HEK293 (cell line): ENCODE results near the gene HS3ST5.
A peak's percentile ranks its signal among the peaks of the same experiment; 100 is the strongest.
"Not testable (repeated sequence)": the region's sequence is repeated elsewhere in the genome, so short reads cannot be mapped to it uniquely, and the experiment has no call there.

ENCODE experiments used
- CTCF ChIA-PET: fragments of 350-600 bp; formaldehyde crosslinking; extraction: SDS; loops from one replicate; lab custom pipeline; 2021; ENCODE audit warnings: antibody characterized with exemption; lab: Yijun Ruan, JAX
- POLR2A ChIA-PET: fragments of 300-600 bp; formaldehyde crosslinking; extraction: SDS; loops from one replicate; lab custom pipeline; 2020; ENCODE audit warnings: antibody characterized with exemption, inconsistent platforms; lab: Yijun Ruan, JAX
- H3K27ac ChIP-seq: fragments of 200-500 bp; sonication (Bioruptor generic); 2 replicates; pipeline ENCODE4 v1.5.1; 2014; ENCODE audit warnings: low read depth, low read length, control low read depth, inconsistent platforms; ENCODE audit errors: extremely low read depth
- H3K36me3 ChIP-seq, 2 experiments: fragments of 200-500 bp in 1 of 2; sonication (Bioruptor generic) in 1 of 2; 1 replicate in 1 of 2; 2 replicates in 1 of 2; pipeline ENCODE4 v1.5.1; 2014 to 2017; ENCODE audit warnings: inconsistent platforms in 2 of 2, low read length in 2 of 2; ENCODE audit not compliant: control insufficient read depth in 2 of 2, insufficient read depth in 1 of 2
- H3K4me1 ChIP-seq: fragments of 200-500 bp; sonication (Bioruptor generic); 2 replicates; pipeline ENCODE4 v1.5.1; 2014; ENCODE audit warnings: mild to moderate bottlenecking, low read length, inconsistent platforms; ENCODE audit not compliant: control insufficient read depth, insufficient read depth
- H3K4me3 ChIP-seq: 2 replicates; pipeline ENCODE4 v1.5.1; 2011; ENCODE audit warnings: low read depth, mild to moderate bottlenecking, control low read depth, low read length, moderate library complexity
- H3K9me3 ChIP-seq: fragments of 200-500 bp; sonication (Bioruptor generic); 2 replicates; pipeline ENCODE4 v1.5.1; 2014; ENCODE audit warnings: low read depth, low read length, inconsistent platforms; ENCODE audit not compliant: control insufficient read depth, insufficient read depth
- KLF16 ChIP-seq: fragments of 450-650 bp; formaldehyde crosslinking; IDR thresholded peaks from 2 replicates; pipeline ENCODE4 v1.5.1; 2017; ENCODE audit warnings: missing biosample characterization, missing genetic modification characterization
- KLF8 ChIP-seq: fragments of 450-650 bp; formaldehyde crosslinking; IDR thresholded peaks from 2 replicates; pipeline ENCODE4 v1.5.1; 2016; ENCODE audit warnings: missing biosample characterization, missing genetic modification characterization
- RBAK ChIP-seq: fragments of 450-650 bp; formaldehyde crosslinking; IDR thresholded peaks from 2 replicates; pipeline ENCODE4 v1.5.1; 2016; ENCODE audit warnings: missing biosample characterization, missing genetic modification characterization
- SCRT2 ChIP-seq: fragments of 450-650 bp; formaldehyde crosslinking; IDR thresholded peaks from 2 replicates; pipeline ENCODE4 v1.5.1; 2016; ENCODE audit warnings: missing biosample characterization, missing genetic modification characterization
- TCF7L2 ChIP-seq: IDR thresholded peaks from 2 replicates; pipeline ENCODE4 v1.6.1; 2011; ENCODE audit warnings: low read depth, mild to moderate bottlenecking, inconsistent platforms, low read length, moderate library complexity, borderline replicate concordance
- TRIM28 ChIP-seq: IDR thresholded peaks from 2 replicates; pipeline ENCODE4 v1.6.1; 2011; ENCODE audit warnings: low read length, control low read depth, borderline replicate concordance
- ZBTB20 ChIP-seq: fragments of 450-650 bp; formaldehyde crosslinking; IDR thresholded peaks from 2 replicates; pipeline ENCODE4 v1.5.1; 2016; ENCODE audit warnings: missing biosample characterization, missing genetic modification characterization
- ZNF114 ChIP-seq: fragments of 450-650 bp; formaldehyde crosslinking; IDR thresholded peaks from 2 replicates; pipeline ENCODE4 v1.5.0; 2017; ENCODE audit warnings: missing biosample characterization, missing genetic modification characterization
- ZNF138 ChIP-seq: fragments of 450-650 bp; formaldehyde crosslinking; IDR thresholded peaks from 2 replicates; pipeline ENCODE4 v1.5.1; 2016; ENCODE audit warnings: missing biosample characterization, missing genetic modification characterization, borderline replicate concordance
- ZNF274 ChIP-seq, 2 experiments: fragments of 200-500 bp in 1 of 2; fragments of 450-650 bp in 1 of 2; sonication (Bioruptor generic) in 1 of 2; formaldehyde crosslinking in 1 of 2; IDR thresholded peaks; 2 replicates each; pipeline versions ENCODE4 v1.5.1 to v1.6.1; 2014 to 2016; ENCODE audit warnings: borderline replicate concordance in 1 of 2, inconsistent platforms in 1 of 2, low read length in 1 of 2, missing biosample characterization in 1 of 2, missing genetic modification characterization in 1 of 2
- ZNF335 ChIP-seq: fragments of 450-650 bp; formaldehyde crosslinking; conservative IDR thresholded peaks from 2 replicates; pipeline ENCODE4 v1.5.1; 2016; ENCODE audit warnings: missing biosample characterization, missing genetic modification characterization
- ZNF521 ChIP-seq: fragments of 450-650 bp; formaldehyde crosslinking; IDR thresholded peaks from 2 replicates; pipeline ENCODE4 v1.5.1; 2017; ENCODE audit warnings: missing biosample characterization, mild to moderate bottlenecking, missing genetic modification characterization
- ZNF529 ChIP-seq: fragments of 450-650 bp; formaldehyde crosslinking; IDR thresholded peaks from 2 replicates; pipeline ENCODE4 v1.5.1; 2017; ENCODE audit warnings: missing genetic modification characterization, missing biosample characterization; ENCODE audit not compliant: insufficient replicate concordance
- ZNF624 ChIP-seq: fragments of 450-650 bp; formaldehyde crosslinking; IDR thresholded peaks from 2 replicates; pipeline ENCODE4 v1.5.1; 2017; ENCODE audit warnings: missing biosample characterization, missing genetic modification characterization
- ZNF830 ChIP-seq: fragments of 450-650 bp; IDR thresholded peaks from 2 replicates; pipeline ENCODE4 v1.5.0; 2018; ENCODE audit warnings: missing biosample characterization, missing genetic modification characterization, low read depth, mild to moderate bottlenecking, moderate library complexity
- TF ChIP-seq, protein P1 (sequence below): fragments of 450-650 bp; formaldehyde crosslinking; IDR thresholded peaks from 2 replicates; pipeline ENCODE4 v1.5.1; 2016; ENCODE audit warnings: missing biosample characterization, missing genetic modification characterization
- TF ChIP-seq, protein P2 (sequence below): fragments of 450-650 bp; IDR thresholded peaks from 2 replicates; pipeline ENCODE4 v1.5.1; 2018; ENCODE audit warnings: missing biosample characterization, missing genetic modification characterization
- TF ChIP-seq, protein P3 (sequence below): fragments of 450-650 bp; formaldehyde crosslinking; IDR thresholded peaks from 2 replicates; pipeline ENCODE4 v1.5.1; 2017; ENCODE audit warnings: missing biosample characterization, missing genetic modification characterization
- TF ChIP-seq, protein P4 (sequence below): fragments of 450-650 bp; formaldehyde crosslinking; IDR thresholded peaks from 2 replicates; pipeline ENCODE4 v1.5.1; 2016; ENCODE audit warnings: missing biosample characterization, missing genetic modification characterization

HS3ST5 gene

DNA sequence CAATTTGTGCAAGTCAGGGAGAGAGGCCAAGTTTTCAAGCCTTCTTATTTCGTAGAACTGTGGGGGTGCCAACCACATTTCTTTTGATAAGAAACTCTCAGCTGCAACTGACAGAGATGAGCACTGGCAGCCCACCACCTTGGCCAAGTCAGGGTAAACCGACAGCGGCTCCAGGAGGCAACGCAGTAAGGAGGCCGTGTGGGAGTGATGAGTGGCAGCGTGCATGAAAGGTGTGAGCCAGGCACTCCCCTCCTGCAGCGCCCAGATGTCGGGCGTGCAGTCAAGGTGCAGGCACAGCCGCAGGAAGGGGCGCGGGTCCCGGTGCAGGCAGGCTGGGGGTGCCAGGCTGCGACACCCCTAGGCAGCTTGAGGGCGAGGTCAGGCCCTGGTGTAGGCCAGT, 322.6 kb downstream of the HS3ST5 start (continued):
- TF ChIP-seq ZNF138, result no peak
- TF ChIP-seq, protein P1, sequence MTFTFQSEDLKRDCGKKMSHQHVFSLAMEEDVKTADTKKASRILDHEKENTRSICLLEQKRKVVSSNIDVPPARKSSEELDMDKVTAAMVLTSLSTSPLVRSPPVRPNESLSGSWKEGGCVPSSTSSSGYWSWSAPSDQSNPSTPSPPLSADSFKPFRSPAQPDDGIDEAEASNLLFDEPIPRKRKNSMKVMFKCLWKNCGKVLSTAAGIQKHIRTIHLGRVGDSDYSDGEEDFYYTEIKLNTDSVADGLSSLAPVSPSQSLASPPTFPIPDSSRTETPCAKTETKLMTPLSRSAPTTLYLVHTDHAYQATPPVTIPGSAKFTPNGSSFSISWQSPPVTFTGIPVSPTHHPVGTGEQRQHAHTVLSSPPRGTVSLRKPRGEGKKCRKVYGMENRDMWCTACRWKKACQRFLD (tag by site-specific recombination), result no peak
- TF ChIP-seq, protein P2, sequence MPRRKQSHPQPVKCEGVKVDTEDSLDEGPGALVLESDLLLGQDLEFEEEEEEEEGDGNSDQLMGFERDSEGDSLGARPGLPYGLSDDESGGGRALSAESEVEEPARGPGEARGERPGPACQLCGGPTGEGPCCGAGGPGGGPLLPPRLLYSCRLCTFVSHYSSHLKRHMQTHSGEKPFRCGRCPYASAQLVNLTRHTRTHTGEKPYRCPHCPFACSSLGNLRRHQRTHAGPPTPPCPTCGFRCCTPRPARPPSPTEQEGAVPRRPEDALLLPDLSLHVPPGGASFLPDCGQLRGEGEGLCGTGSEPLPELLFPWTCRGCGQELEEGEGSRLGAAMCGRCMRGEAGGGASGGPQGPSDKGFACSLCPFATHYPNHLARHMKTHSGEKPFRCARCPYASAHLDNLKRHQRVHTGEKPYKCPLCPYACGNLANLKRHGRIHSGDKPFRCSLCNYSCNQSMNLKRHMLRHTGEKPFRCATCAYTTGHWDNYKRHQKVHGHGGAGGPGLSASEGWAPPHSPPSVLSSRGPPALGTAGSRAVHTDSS (tag by site-specific recombination), result no peak

DNA sequence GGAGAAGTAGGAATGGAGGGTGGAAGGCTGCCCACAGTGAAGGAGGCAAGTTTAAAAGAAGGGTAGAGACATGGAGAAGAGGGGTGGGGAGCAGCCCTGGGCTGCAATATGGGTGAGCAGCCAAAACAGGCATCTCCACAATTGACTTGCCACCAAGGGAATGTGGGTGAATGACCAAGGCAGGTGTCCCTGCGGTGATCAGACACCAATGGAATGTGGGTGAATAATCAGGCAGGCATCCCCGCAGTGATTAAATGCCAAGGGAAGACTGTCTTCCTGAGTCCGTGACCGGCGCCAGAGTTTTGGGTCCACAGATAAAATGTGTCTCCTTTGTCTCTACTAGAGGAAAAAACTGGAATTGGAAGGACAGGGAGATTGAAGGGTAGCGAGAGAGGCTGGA, 325.7 kb downstream of the HS3ST5 start:
- POLR2A ChIA-PET, H3K9me3 ChIP-seq, H3K36me3 ChIP-seq, CTCF ChIA-PET, H3K4me3 ChIP-seq, H3K4me1 ChIP-seq, H3K27ac ChIP-seq: not testable (repeated sequence)

DNA sequence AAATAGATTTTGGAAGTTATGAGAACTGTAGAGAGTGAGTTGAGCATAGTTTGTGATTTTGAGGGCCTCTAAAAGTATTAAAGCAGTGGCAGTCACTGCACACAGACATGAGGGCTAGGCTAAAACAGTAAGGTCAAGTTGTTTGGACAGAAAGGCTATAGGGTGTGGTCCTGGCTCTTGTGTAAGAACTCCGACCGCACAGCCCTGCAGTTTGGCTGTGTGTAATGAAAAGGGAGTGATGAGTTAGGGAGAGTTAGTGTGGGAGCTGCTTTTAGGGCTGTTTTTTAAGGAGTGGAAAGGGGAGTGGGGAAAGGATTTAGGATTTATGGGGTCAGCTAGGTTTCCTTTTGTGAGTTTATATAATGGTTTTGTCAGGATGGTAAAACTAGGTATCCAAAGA, 328.7 kb downstream of the HS3ST5 start:
- POLR2A ChIA-PET, H3K4me3 ChIP-seq, H3K27ac ChIP-seq, H3K9me3 ChIP-seq, H3K36me3 ChIP-seq, H3K4me1 ChIP-seq: not testable (repeated sequence)
- CTCF ChIA-PET, result interaction anchor here (1.1 kb wide), 1 partner anchor 11 kb away, joined by 3 read pairs; no protein-coding TSS in a partner anchor

DNA sequence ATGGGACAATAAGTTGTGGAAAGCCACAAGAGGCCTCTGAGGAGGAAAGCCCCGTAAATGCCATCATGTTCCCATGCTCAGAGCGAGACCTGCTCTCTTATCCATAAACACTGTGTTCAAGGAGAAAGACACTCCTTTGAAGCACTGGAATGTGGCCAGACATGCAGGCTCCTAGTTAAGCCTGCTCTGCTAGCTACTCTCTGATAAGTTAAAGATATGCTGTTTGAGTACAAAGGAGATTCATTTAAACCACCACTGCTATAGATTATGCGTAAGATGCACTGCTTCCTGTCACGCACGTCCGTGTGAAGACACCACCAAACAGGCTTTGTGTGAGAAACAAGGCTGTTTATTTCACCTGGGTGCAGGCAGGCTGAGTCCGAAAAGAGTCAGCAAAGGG, 331.3 kb downstream of the HS3ST5 start:
- H3K4me1 ChIP-seq, H3K9me3 ChIP-seq, POLR2A ChIA-PET, H3K27ac ChIP-seq, H3K4me3 ChIP-seq, H3K36me3 ChIP-seq: not testable (repeated sequence)
- TF ChIP-seq TCF7L2 (peak; percentile 56; the same call in 1 of the 2 replicates), TRIM28 (peak; percentile 64; the same call in 1 of the 2 replicates)
- CTCF ChIA-PET, result interaction anchor here (1.0 kb wide), 1 partner anchor 17 kb away, joined by 3 read pairs; no protein-coding TSS in a partner anchor

DNA sequence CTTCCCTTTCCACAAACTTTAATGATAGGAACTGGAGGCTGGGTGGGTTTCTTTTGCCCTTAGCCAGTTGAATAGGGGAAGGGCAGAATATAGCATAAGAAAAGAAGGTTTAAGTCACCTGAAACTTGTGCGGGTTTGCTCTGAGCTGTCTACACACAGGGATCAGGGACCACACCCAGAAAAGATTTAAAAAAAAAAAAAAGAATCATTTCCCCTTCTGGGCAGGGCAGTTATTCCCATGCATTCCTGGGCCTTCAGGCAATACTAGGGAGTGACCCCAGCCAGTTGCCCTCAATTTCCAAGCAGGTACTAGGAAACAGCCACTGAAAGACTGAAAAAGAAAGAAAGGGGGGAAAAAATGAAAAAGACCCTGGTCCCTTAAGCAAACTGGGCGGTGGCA, 332.3 kb downstream of the HS3ST5 start:
- H3K4me1 ChIP-seq, result no peaks in the 10 kb centered on the region
- CTCF ChIA-PET, result interaction anchor here (0.7 kb wide), 1 partner anchor 15 kb away, joined by 3 read pairs; no protein-coding TSS in a partner anchor
- H3K4me3 ChIP-seq, result no peak overlapping the region
- no peak overlapping the region for H3K27ac ChIP-seq
- POLR2A ChIA-PET, result no interaction called here
- no peaks in the 10 kb centered on the region for H3K9me3 ChIP-seq
- H3K36me3 ChIP-seq, result no peaks in the 10 kb centered on the region
- TF ChIP-seq ZNF114 (tag by site-specific recombination) (no peak), ZBTB20 (tag by site-specific recombination) (no peak), ZNF274 (IDR thresholded peaks at IDR 0.05; ENCODE audit: low read length) (no peak), ZNF274 (tag by site-specific recombination; IDR thresholded peaks at IDR 0.05; ENCODE audit: borderline replicate concordance) (no peak), ZNF521 (tag by site-specific recombination) (no peak), KLF8 (tag by site-specific recombination) (no peak), ZNF624 (tag by site-specific recombination) (no peak), ZNF335 (tag by site-specific recombination) (no peak), SCRT2 (tag by site-specific recombination) (no peak), RBAK (no peak), ZNF529 (no peak), ZNF830 (tag by site-specific recombination) (no peak), KLF16 (tag by site-specific recombination) (no peak)
- TF ChIP-seq, protein P3, sequence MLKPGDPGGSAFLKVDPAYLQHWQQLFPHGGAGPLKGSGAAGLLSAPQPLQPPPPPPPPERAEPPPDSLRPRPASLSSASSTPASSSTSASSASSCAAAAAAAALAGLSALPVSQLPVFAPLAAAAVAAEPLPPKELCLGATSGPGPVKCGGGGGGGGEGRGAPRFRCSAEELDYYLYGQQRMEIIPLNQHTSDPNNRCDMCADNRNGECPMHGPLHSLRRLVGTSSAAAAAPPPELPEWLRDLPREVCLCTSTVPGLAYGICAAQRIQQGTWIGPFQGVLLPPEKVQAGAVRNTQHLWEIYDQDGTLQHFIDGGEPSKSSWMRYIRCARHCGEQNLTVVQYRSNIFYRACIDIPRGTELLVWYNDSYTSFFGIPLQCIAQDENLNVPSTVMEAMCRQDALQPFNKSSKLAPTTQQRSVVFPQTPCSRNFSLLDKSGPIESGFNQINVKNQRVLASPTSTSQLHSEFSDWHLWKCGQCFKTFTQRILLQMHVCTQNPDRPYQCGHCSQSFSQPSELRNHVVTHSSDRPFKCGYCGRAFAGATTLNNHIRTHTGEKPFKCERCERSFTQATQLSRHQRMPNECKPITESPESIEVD (tag by site-specific recombination), result no peak
- TF ChIP-seq, protein P4, sequence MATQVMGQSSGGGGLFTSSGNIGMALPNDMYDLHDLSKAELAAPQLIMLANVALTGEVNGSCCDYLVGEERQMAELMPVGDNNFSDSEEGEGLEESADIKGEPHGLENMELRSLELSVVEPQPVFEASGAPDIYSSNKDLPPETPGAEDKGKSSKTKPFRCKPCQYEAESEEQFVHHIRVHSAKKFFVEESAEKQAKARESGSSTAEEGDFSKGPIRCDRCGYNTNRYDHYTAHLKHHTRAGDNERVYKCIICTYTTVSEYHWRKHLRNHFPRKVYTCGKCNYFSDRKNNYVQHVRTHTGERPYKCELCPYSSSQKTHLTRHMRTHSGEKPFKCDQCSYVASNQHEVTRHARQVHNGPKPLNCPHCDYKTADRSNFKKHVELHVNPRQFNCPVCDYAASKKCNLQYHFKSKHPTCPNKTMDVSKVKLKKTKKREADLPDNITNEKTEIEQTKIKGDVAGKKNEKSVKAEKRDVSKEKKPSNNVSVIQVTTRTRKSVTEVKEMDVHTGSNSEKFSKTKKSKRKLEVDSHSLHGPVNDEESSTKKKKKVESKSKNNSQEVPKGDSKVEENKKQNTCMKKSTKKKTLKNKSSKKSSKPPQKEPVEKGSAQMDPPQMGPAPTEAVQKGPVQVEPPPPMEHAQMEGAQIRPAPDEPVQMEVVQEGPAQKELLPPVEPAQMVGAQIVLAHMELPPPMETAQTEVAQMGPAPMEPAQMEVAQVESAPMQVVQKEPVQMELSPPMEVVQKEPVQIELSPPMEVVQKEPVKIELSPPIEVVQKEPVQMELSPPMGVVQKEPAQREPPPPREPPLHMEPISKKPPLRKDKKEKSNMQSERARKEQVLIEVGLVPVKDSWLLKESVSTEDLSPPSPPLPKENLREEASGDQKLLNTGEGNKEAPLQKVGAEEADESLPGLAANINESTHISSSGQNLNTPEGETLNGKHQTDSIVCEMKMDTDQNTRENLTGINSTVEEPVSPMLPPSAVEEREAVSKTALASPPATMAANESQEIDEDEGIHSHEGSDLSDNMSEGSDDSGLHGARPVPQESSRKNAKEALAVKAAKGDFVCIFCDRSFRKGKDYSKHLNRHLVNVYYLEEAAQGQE (tag by site-specific recombination), result no peak
